BLaER1 treated with 17β-estradiol and CSF1 and Interleukin-3, amounts not matched to agents 10 nM and 100 nM (cell line): ENCODE measurements around the gene GYPA.
"Not testable (repeated sequence)": the region's sequence is repeated elsewhere in the genome, so short reads cannot be mapped to it uniquely, and the experiment has no call there.

Experiments used
- H3K27ac ChIP-seq, 11 experiments: shearing (Covaris generic); formaldehyde crosslinking; 2 replicates each; pipeline ENCODE4 v1.8.1; 2022
- H3K27me3 ChIP-seq, 11 experiments: shearing (Covaris generic); formaldehyde crosslinking; 2 replicates each; pipeline ENCODE4 v1.8.1; 2022
- H3K36me3 ChIP-seq, 11 experiments: shearing (Covaris generic); formaldehyde crosslinking; 2 replicates each; pipeline ENCODE4 v1.8.1; 2022
- H3K4me1 ChIP-seq, 10 experiments: shearing (Covaris generic); formaldehyde crosslinking; 2 replicates each; pipeline ENCODE4 v1.8.1; 2022
- H3K4me2 ChIP-seq, 11 experiments: shearing (Covaris generic); formaldehyde crosslinking; 2 replicates each; pipeline ENCODE4 v1.8.1; 2022
- H3K4me3 ChIP-seq, 10 experiments: shearing (Covaris generic); formaldehyde crosslinking; 2 replicates each; pipeline ENCODE4 v1.8.1; 2022
- H3K9ac ChIP-seq, 11 experiments: shearing (Covaris generic); formaldehyde crosslinking; 2 replicates each; pipeline ENCODE4 v1.8.1; 2022
- H3K9me3 ChIP-seq, 11 experiments: shearing (Covaris generic); formaldehyde crosslinking; replicated peaks in 1 of 11; 2 replicates each; pipeline ENCODE4 v1.8.1; 2022
- H4K20me1 ChIP-seq, 11 experiments: shearing (Covaris generic); formaldehyde crosslinking; 2 replicates each; pipeline ENCODE4 v1.8.1; 2022
- Cebpa-rat ChIP-seq, 11 experiments: shearing (Covaris generic); IDR thresholded peaks; 2 replicates each; pipeline ENCODE4 v1.8.1; 2022

GYPA gene

DNA sequence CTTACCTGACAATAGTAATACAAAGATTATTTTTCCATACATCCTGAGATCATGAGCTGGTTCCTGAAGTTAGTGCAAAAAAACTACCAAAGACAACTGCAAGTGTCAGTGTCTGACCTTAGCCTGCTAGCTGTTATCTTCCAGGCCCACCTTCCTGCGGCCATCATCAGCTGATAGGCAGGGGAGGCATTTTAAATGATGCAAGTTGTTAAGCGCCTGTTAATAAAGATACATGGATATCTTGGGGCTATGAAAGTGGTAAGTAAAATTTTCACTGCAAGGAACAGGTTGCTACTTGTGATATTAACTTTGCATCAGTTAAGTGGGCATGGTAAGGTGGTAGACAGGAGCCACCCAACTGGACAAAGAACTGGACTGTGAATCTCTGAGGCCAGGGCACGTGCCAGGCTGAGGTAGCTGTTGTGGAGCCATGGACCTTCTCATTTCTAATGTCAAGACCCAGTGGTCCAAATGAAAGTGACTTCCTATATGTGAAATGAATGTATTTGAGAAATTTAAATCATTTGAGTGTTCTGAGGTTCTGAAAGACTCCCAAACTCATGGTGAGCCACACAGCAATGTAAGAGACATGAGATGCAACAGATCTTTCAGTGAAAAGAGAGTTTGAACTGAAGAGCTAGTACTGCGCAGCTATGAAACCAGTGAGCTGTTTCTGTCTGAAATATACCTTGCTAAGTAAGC lies at the start of gene GYPA:
GYPA (minus strand) TSS at position 125 of the 702 bp plus-strand sequence; CDS start at position 42, 83 bp downstream.
- not testable (repeated sequence) for H3K36me3 ChIP-seq, H3K4me1 ChIP-seq, H3K9me3 ChIP-seq, H3K27ac ChIP-seq, H3K4me3 ChIP-seq, H3K9ac ChIP-seq, H3K27me3 ChIP-seq, H4K20me1 ChIP-seq, H3K4me2 ChIP-seq

GRCh38 chr4:144190009-144190408 lies 49.5 kb upstream of the GYPA start:
- H3K4me1 ChIP-seq = peaks cover 2 to 76% (median 44%) of the 10 kb centered on the region in 10 experiments; a peak in 17 of 20 replicates
- no peak overlapping the region; a peak in 1 of 22 replicates for H3K9ac ChIP-seq
- H3K27me3 ChIP-seq = no peaks in the 10 kb centered on the region
- H3K36me3 ChIP-seq = 0 out of 22 replicates have a peak, but pooled peaks cover 0 to 4% (median 0%) of the 10 kb centered on the region in 11 experiments
- peak overlapping the region in 2 of 10 experiments; percentile 5 to 27; a peak in 2 of 20 replicates for H3K4me3 ChIP-seq
- no peak for TF ChIP-seq Cebpa-rat (IDR thresholded peaks at IDR 0.05)
- no peaks in the 10 kb centered on the region for H4K20me1 ChIP-seq
- peak overlapping the region in 8 of 11 experiments; percentile 46 to 88 (median 69); a peak in 16 of 22 replicates for H3K4me2 ChIP-seq
- H3K27ac ChIP-seq = peak overlapping the region in 2 of 11 experiments; percentile 13 to 43; a peak in 2 of 22 replicates
- peaks cover 4 to 32% (median 17%) of the 10 kb centered on the region in 11 experiments; a peak in 20 of 22 replicates for H3K9me3 ChIP-seq

DNA sequence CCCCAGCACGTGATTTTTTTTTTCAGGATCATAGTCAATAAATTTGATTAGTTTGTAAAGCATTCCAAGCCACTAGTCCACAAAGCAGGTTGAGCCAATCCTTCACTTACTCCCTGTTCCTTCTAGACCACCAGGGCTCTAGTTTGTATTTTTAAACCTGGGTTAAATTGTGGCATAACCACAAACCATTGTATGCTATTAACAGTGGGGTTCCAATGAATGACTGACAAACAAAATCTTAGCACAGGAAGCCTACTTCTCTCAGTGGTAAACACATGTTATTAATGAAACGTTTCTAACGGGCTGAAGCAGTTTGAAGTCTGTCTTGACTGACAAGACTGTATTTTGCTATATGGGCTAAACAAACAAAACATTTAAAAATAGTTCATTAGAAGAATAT lies 48.6 kb upstream of the GYPA start:
- H3K9me3 ChIP-seq = peaks cover 0 to 24% (median 11%) of the 10 kb centered on the region in 11 experiments; a peak in 15 of 22 replicates
- peak overlapping the region in 9 of 11 experiments; percentile 6 to 88 (median 68); a peak in 16 of 22 replicates for H3K4me2 ChIP-seq
- TF ChIP-seq Cebpa-rat (IDR thresholded peaks at IDR 0.05) = no peak

GRCh38 chr4:144185086-144185485 lies 44.6 kb upstream of the GYPA start:
- Histone ChIP-seq H3K9ac (no peak overlapping the region), H3K36me3 (no peaks in the 10 kb centered on the region), H3K27ac (peak overlapping the region in 5 of 11 experiments; percentile 12 to 72 (median 26); a peak in 6 of 22 replicates), H3K9me3 (peaks cover 0 to 3% (median 0%) of the 10 kb centered on the region in 11 experiments; a peak in 2 of 22 replicates), H3K4me3 (no peak overlapping the region), H3K27me3 (no peaks in the 10 kb centered on the region), H3K4me2 (peak overlapping the region in 7 of 11 experiments; percentile 21 to 74 (median 70); a peak in 12 of 22 replicates), H4K20me1 (no peaks in the 10 kb centered on the region), H3K4me1 (peaks cover 17 to 95% (median 72%) of the 10 kb centered on the region in 10 experiments; a peak in 19 of 20 replicates)
- TF ChIP-seq Cebpa-rat (IDR thresholded peaks at IDR 0.05) = no peak

More for the DNA sequence above, 48.6 kb upstream of the GYPA start:
- H4K20me1 ChIP-seq = no peaks in the 10 kb centered on the region
- peak overlapping the region in 3 of 11 experiments; percentile 13 to 43 (median 14); a peak in 3 of 22 replicates for H3K27ac ChIP-seq
- peaks cover 3 to 85% (median 52%) of the 10 kb centered on the region in 10 experiments; a peak in 17 of 20 replicates for H3K4me1 ChIP-seq
- H3K4me3 ChIP-seq = peak overlapping the region in 2 of 10 experiments; percentile 5 to 27; a peak in 1 of 20 replicates
- peak overlapping the region in 1 of 11 experiments; percentile 1; a peak in 2 of 22 replicates for H3K9ac ChIP-seq
- no peaks in the 10 kb centered on the region for H3K36me3 ChIP-seq
- no peaks in the 10 kb centered on the region for H3K27me3 ChIP-seq

DNA sequence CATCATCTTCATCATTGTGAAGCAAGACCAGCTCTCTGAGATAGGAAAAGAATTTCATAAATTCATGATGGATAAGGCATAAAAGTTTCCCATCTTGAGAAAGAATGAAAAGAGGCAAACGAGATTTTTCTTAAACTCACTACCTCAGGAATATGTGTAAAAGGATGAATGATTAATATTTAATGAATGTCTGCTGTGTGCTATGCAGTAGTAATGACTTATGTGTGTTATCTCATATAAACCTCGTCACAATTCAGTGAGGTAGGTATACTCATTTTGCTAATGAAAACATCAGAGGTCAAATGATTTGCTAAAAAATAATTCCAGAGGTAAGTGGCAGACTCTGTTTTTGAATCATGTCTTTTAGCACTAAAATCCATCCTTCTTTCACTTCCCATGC lies 42.6 kb upstream of the GYPA start:
- H3K4me2 ChIP-seq = peak overlapping the region in 8 of 11 experiments; percentile 67 to 83 (median 73); a peak in 12 of 22 replicates
- H3K27me3 ChIP-seq = no peaks in the 10 kb centered on the region
- peaks cover 0 to 8% (median 0%) of the 10 kb centered on the region in 11 experiments; a peak in 2 of 22 replicates for H3K9me3 ChIP-seq
- H3K4me1 ChIP-seq = peaks cover 25 to 95% (median 71%) of the 10 kb centered on the region in 10 experiments
- no peak overlapping the region for H3K4me3 ChIP-seq
- H3K9ac ChIP-seq = no peak overlapping the region
- H3K36me3 ChIP-seq = no peaks in the 10 kb centered on the region
- peak overlapping the region in 6 of 11 experiments; percentile 7 to 80 (median 74); a peak in 10 of 22 replicates for H3K27ac ChIP-seq
- no peak for TF ChIP-seq Cebpa-rat (IDR thresholded peaks at IDR 0.05)
- H4K20me1 ChIP-seq = no peaks in the 10 kb centered on the region

GRCh38 chr4:144181391-144181790 lies 40.9 kb upstream of the GYPA start:
- Histone ChIP-seq H4K20me1 (no peaks in the 10 kb centered on the region), H3K27ac (peak overlapping the region in 8 of 11 experiments; percentile 47 to 80 (median 72); a peak in 16 of 22 replicates), H3K27me3 (no peaks in the 10 kb centered on the region), H3K4me1 (peaks cover 25 to 93% (median 74%) of the 10 kb centered on the region in 10 experiments), H3K36me3 (no peaks in the 10 kb centered on the region), H3K4me3 (peak overlapping the region in 5 of 10 experiments; percentile 3 to 29 (median 26); a peak in 6 of 20 replicates), H3K4me2 (peak overlapping the region; percentile 22 to 83 (median 72); a peak in 21 of 22 replicates), H3K9ac (peak overlapping the region in 8 of 11 experiments; percentile 36 to 70 (median 60); a peak in 14 of 22 replicates), H3K9me3 (peaks cover 0 to 8% (median 0%) of the 10 kb centered on the region in 11 experiments; a peak in 2 of 22 replicates)
- TF ChIP-seq Cebpa-rat (IDR thresholded peaks at IDR 0.05) = no peak

DNA sequence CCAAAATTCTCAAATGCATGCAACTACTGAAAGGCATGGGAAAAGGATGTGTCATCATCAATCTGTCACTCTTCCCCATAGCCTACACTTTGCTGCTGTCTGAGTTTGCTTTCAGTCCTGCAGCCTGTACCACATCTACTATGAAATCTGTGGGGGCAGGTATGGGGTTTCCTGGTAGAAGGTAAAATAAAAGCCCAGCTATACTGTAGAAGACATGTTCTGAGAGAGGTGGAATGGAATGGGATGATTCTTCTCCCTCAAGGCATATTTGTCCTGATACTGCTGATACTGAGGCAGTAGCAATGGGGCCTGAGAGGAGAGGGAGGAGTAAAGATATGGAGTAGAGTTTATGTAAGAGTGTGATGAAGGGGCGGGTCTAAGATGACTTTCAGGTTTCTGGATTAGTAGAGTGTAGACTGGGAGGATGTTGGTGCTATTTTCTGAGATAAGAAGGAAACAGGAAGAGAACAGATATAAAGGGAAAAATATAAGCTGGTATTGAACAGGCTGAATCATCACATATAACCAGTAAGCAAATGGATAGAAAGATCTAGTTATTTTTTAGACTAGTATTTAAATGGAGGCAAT lies 38.7 kb upstream of the GYPA start:
- Histone ChIP-seq H3K27me3 (no peaks in the 10 kb centered on the region), H3K4me3 (peak overlapping the region in 1 of 10 experiments; percentile 13; a peak in 2 of 20 replicates), H3K9ac (no peak overlapping the region), H3K4me1 (peaks cover 22 to 93% (median 68%) of the 10 kb centered on the region in 10 experiments), H3K27ac (peak overlapping the region in 5 of 11 experiments; percentile 53 to 80 (median 72); a peak in 10 of 22 replicates), H3K36me3 (no peaks in the 10 kb centered on the region), H3K4me2 (peak overlapping the region in 10 of 11 experiments; percentile 18 to 69 (median 53); a peak in 19 of 22 replicates), H3K9me3 (peaks cover 0 to 8% (median 0%) of the 10 kb centered on the region in 11 experiments; a peak in 2 of 22 replicates), H4K20me1 (no peaks in the 10 kb centered on the region)
- no peak for TF ChIP-seq Cebpa-rat (IDR thresholded peaks at IDR 0.05)

DNA sequence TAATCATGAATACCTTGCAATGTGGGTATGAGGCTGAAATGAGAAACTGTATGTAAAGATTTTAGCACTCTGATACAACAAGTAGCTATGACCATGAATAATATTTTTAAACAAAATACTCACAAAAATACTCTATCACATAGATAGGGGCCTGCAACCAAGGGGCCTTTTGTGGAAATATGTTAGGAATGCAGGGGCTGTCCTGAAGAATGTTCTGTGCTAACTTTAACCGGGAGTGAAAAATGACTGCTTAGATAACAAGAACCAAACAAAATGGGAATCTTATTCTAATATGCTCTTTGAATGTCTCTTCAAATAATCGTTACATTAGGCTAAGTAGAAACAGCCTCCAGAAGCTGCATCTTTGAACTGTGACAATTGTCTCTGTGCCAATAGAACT lies 37.9 kb upstream of the GYPA start:
- no peaks in the 10 kb centered on the region for H3K27me3 ChIP-seq
- peaks cover 0 to 8% (median 0%) of the 10 kb centered on the region in 11 experiments; a peak in 1 of 22 replicates for H3K9me3 ChIP-seq
- H3K4me1 ChIP-seq = peaks cover 22 to 84% (median 60%) of the 10 kb centered on the region in 10 experiments
- no peak for TF ChIP-seq Cebpa-rat (IDR thresholded peaks at IDR 0.05)
- H3K27ac ChIP-seq = no peak overlapping the region
- H3K36me3 ChIP-seq = no peaks in the 10 kb centered on the region
- H4K20me1 ChIP-seq = no peaks in the 10 kb centered on the region
- H3K4me3 ChIP-seq = no peak overlapping the region
- H3K9ac ChIP-seq = no peak overlapping the region
- peak overlapping the region in 4 of 11 experiments; percentile 7 to 60 (median 30); a peak in 5 of 22 replicates for H3K4me2 ChIP-seq
